B cell (primary cell): ENCODE measurements around the gene SCNN1G. TPM values are rescaled to one million over a fixed set of nuclear protein-coding genes. Genes with fewer than 3 reads are reported as not detected.

Experiments
- ATAC-seq: fragments of 200-7000 bp; cut with Tn5 transposase; one replicate; pipeline ENCODE4 v1.10.0; 2021; ENCODE audit warnings: low read depth, mild to moderate bottlenecking, moderate number of reproducible peaks, moderate library complexity
- CTCF ChIA-PET: fragments of 350-600 bp; sonication (Branson Sonifier 250); formaldehyde crosslinking; loops from one replicate; lab custom pipeline; 2021; ENCODE audit warnings: antibody characterized with exemption, inconsistent platforms; lab: Charles Lee
- POLR2A ChIA-PET: fragments of 350-600 bp; sonication (Branson Sonifier 250); formaldehyde crosslinking; loops from one replicate; lab custom pipeline; 2021; ENCODE audit warnings: antibody characterized with exemption; lab: Charles Lee
- DNase-seq: peaks from one replicate; pipeline ENCODE4 v3.0.0; 2013
- H2AFZ ChIP-seq: 2 replicates; pipeline ENCODE4 v1.6.1; 2012; ENCODE audit warnings: mild to moderate bottlenecking, low read depth, low read length; ENCODE audit not compliant: insufficient read depth, poor library complexity, severe bottlenecking
- H3K27ac ChIP-seq, 2 donors: 1 replicate in 1 of 2; 2 replicates in 1 of 2; pipeline ENCODE4 v1.5.1; 2012 to 2013; ENCODE audit warnings: low read length in 2 of 2, mild to moderate bottlenecking in 2 of 2, moderate library complexity in 1 of 2
- H3K27me3 ChIP-seq, 4 experiments: fragments of 200-600 bp in 1 of 4; sonication (generic) in 1 of 4; replicated peaks in 1 of 4; 1 replicate in 2 of 4; 2 replicates in 2 of 4; pipeline versions ENCODE4 v1.6.1 to v1.7.0; 2013 to 2016; ENCODE audit warnings: low read length in 3 of 4, mild to moderate bottlenecking in 2 of 4, mixed read lengths in 1 of 4, moderate library complexity in 1 of 4; ENCODE audit not compliant: insufficient read depth in 4 of 4, control insufficient read depth in 3 of 4; ENCODE audit errors: control extremely low read depth in 1 of 4
- H3K36me3 ChIP-seq, 2 experiments: replicated peaks in 1 of 2; 1 replicate in 1 of 2; 2 replicates in 1 of 2; pipeline versions ENCODE4 v1.6.1 to v1.7.1; 2013; ENCODE audit warnings: low read length in 1 of 2; ENCODE audit not compliant: insufficient read depth in 2 of 2, control insufficient read depth in 1 of 2; ENCODE audit errors: control extremely low read depth in 1 of 2, extremely low read depth in 1 of 2
- H3K4me1 ChIP-seq, 2 donors: fragments of 200-600 bp in 1 of 2; sonication (generic) in 1 of 2; 1 replicate in 1 of 2; 2 replicates in 1 of 2; pipeline versions ENCODE4 v1.5.1 to v1.6.1; 2013 to 2017; ENCODE audit warnings: low read length in 2 of 2; ENCODE audit not compliant: control insufficient read depth in 2 of 2, insufficient read depth in 2 of 2
- H3K4me2 ChIP-seq: replicated peaks from 2 replicates; pipeline ENCODE3; 2012; ENCODE audit warnings: mild to moderate bottlenecking, low read depth, low read length; ENCODE audit not compliant: poor library complexity, severe bottlenecking
- H3K4me3 ChIP-seq, 5 experiments: fragments of 200-600 bp in 1 of 5; sonication (generic) in 1 of 5; 1 replicate in 3 of 5; 2 replicates in 2 of 5; pipeline versions ENCODE4 v1.5.1 to v1.7.0; 2011 to 2016; ENCODE audit warnings: low read length in 4 of 5, mild to moderate bottlenecking in 4 of 5, low read depth in 2 of 5, control low read depth in 1 of 5, moderate library complexity in 1 of 5; ENCODE audit not compliant: insufficient read depth in 1 of 5; ENCODE audit errors: control extremely low read depth in 1 of 5, extremely low read depth in 1 of 5
- H3K79me2 ChIP-seq: fragments of 200-600 bp; sonication (generic); one replicate; pipeline ENCODE4 v1.6.0; 2016; ENCODE audit warnings: low read length; ENCODE audit not compliant: control insufficient read depth, insufficient read depth
- H3K9ac ChIP-seq: fragments of 200-600 bp; sonication (generic); 2 replicates; pipeline ENCODE4 v1.6.1; 2017; ENCODE audit warnings: mild to moderate bottlenecking, low read length, moderate library complexity
- H3K9me3 ChIP-seq, 3 donors: one replicate each; pipeline versions ENCODE4 v1.6.1 to v1.7.1; 2013; ENCODE audit warnings: low read length in 2 of 3; ENCODE audit not compliant: control insufficient read depth in 2 of 3, insufficient read depth in 1 of 3; ENCODE audit errors: control extremely low read depth in 1 of 3
- H4K20me1 ChIP-seq: 2 replicates; pipeline ENCODE4 v1.6.0; 2012; ENCODE audit warnings: mild to moderate bottlenecking, low read length; ENCODE audit not compliant: insufficient read depth, control insufficient read depth, poor library complexity, severe bottlenecking
- H3K27ac Mint-ChIP-seq: one replicate; pipeline ENCODE4 v1.8.0; 2021; ENCODE audit warnings: mixed read lengths
- H3K27me3 Mint-ChIP-seq: one replicate; pipeline ENCODE4 v1.8.0; 2021; ENCODE audit warnings: mixed read lengths
- H3K4me1 Mint-ChIP-seq: one replicate; pipeline ENCODE4 v1.8.0; 2021; ENCODE audit warnings: mixed read lengths
- H3K4me3 Mint-ChIP-seq: one replicate; pipeline ENCODE4 v1.8.0; 2021; ENCODE audit warnings: mixed read lengths
- H3K9me3 Mint-ChIP-seq: one replicate; pipeline ENCODE4 v1.8.0; 2022; ENCODE audit warnings: mixed read lengths; ENCODE audit not compliant: insufficient read depth
- EZH2 ChIP-seq: IDR thresholded peaks from 2 replicates; pipeline ENCODE4 v1.6.1; 2012; ENCODE audit warnings: borderline replicate concordance, low read depth, mild to moderate bottlenecking, moderate library complexity, low read length; ENCODE audit not compliant: insufficient read depth, poor library complexity, severe bottlenecking
- WGBS: methylation state at CpG from one replicate; pipeline ENCODE4 v1.1.5; 2013; ENCODE audit warnings: missing lambda C conversion rate; ENCODE audit not compliant: insufficient coverage; 5-methylcytosine and 5-hydroxymethylcytosine counted together
- intact Hi-C: fragments of 100-400 bp; cut with micrococcal nuclease; formaldehyde crosslinking; loops from one replicate; pipeline ENCODE4 v1.10.0; 2022
- polyA plus RNA-seq: library from polyadenylated mRNA; depleted of rRNA; stranded (reverse); fragments of >200 nt; gene quantifications from 2 replicates; pipeline ENCODE4 v1.2.3, GENCODE V29; 2012
- total RNA-seq, 2 donors: library from RNA; stranded (reverse); fragments of 120-200 nt in 1 of 2; gene quantifications; 1 replicate in 1 of 2; 2 replicates in 1 of 2; pipeline versions ENCODE4 v1.2.3 to v1.2.4, GENCODE V29; 2013 to 2022
- TF ChIP-seq, protein P1 (sequence below): fragments of 200-600 bp; IDR thresholded peaks from one replicate; pipeline ENCODE4 v1.8.0; 2022; ENCODE audit warnings: antibody characterized with exemption, mild to moderate bottlenecking

Gene SCNN1G
- total and polyA plus RNA-seq, 2 donors (not counting 1 experiment from before 2014, with no cell fraction given) = not detected

DNA sequence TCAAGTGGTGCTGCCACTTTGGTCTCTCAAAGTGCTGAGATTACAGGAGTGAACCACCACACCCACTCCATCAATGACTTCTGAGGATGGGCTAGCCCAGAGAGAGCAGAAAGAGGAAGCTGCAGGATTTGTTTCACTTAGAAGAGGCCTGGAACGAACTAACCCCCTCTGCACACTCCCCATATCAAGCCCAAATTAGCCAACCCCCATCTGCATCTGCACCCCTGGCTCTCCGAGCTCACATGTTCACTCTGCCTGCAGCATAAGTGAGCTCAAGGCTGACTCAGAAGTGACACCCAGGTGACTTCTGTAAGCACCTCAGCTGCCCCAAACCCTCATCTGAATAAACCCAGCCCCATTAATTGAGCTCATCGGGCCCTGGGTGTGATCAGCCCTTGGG, 4.8 kb downstream of the SCNN1G start:
- Histone ChIP-seq H3K79me2 (no peaks in the 10 kb centered on the region), H3K27ac (no peak overlapping the region), H3K4me2 (no peak overlapping the region), H3K36me3 (no peaks in the 10 kb centered on the region), H4K20me1 (no peaks in the 10 kb centered on the region), H3K9me3 (peaks cover 0 to 3% (median 0%) of the 10 kb centered on the region in 3 donors), H3K27me3 (peaks cover 0 to 20% (median 11%) of the 10 kb centered on the region in 4 experiments), H3K4me1 (peaks cover 10 to 11% of the 10 kb centered on the region in 2 donors), H3K4me3 (no peak overlapping the region), H3K9ac (no peak overlapping the region), H2AFZ (no peak overlapping the region)
- WGBS = 20% methylated on average over 1 of the region's 3 CpGs
- Mint-ChIP-seq H3K4me1 (peaks cover 3% of the 10 kb centered on the region), H3K9me3 (no peaks in the 10 kb centered on the region), H3K27me3 (peaks cover 35% of the 10 kb centered on the region), H3K27ac (no peak overlapping the region), H3K4me3 (no peak overlapping the region)
- intact Hi-C loops = no loop called here
- ChIA-PET POLR2A (no interaction called here), CTCF (interaction anchor here (1.2 kb wide), 1 partner anchor 247 kb away, joined by 6 read pairs; no protein-coding TSS in a partner anchor)
- no peak for TF ChIP-seq EZH2
- TF ChIP-seq, protein P1, sequence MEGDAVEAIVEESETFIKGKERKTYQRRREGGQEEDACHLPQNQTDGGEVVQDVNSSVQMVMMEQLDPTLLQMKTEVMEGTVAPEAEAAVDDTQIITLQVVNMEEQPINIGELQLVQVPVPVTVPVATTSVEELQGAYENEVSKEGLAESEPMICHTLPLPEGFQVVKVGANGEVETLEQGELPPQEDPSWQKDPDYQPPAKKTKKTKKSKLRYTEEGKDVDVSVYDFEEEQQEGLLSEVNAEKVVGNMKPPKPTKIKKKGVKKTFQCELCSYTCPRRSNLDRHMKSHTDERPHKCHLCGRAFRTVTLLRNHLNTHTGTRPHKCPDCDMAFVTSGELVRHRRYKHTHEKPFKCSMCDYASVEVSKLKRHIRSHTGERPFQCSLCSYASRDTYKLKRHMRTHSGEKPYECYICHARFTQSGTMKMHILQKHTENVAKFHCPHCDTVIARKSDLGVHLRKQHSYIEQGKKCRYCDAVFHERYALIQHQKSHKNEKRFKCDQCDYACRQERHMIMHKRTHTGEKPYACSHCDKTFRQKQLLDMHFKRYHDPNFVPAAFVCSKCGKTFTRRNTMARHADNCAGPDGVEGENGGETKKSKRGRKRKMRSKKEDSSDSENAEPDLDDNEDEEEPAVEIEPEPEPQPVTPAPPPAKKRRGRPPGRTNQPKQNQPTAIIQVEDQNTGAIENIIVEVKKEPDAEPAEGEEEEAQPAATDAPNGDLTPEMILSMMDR = no peak
- DNase-seq (no peak), ATAC-seq (no peak)

DNA sequence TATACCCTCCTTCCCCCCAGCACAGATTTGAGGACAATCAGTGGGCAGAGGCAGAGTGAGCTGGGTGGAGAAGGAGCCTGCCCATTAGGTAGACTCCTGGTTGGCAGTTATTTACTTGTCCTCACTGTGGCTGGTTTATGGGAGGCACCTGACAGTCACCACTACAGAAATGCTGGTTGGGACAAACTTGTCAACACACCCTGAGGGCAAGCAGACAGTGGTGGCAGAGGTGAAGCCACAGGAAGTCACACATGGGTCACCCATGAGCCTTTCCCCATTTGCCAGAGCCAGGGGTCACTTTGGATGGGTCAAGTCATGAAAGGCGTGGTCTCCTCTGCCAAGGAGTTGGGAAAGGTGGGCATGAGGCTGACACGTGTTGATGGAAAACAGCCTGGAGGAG, 6.4 kb downstream of the SCNN1G start:
- POLR2A ChIA-PET = no interaction called here
- Histone ChIP-seq H3K27ac (no peak overlapping the region), H4K20me1 (no peaks in the 10 kb centered on the region), H3K9ac (no peak overlapping the region), H3K36me3 (no peaks in the 10 kb centered on the region), H3K27me3 (peaks cover 0 to 7% (median 3%) of the 10 kb centered on the region in 4 experiments), H3K4me3 (no peak overlapping the region), H3K4me2 (no peak overlapping the region), H3K4me1 (no peaks in the 10 kb centered on the region), H3K79me2 (no peaks in the 10 kb centered on the region), H2AFZ (no peak overlapping the region), H3K9me3 (no peaks in the 10 kb centered on the region)
- Mint-ChIP-seq H3K27me3 (peaks cover 34% of the 10 kb centered on the region), H3K4me1 (no peaks in the 10 kb centered on the region), H3K4me3 (no peak overlapping the region), H3K9me3 (no peaks in the 10 kb centered on the region), H3K27ac (no peak overlapping the region)
- DNase-seq (no peak), ATAC-seq (no peak)
- intact Hi-C loops = no loop called here
- WGBS = 86% methylated on average over 2 of the region's 2 CpGs
- CTCF ChIA-PET = no interaction called here
- TF ChIP-seq, protein P1 = no peak
- TF ChIP-seq EZH2 = no peak
